GM06990 (cell line): ENCODE results near the gene KLK15.
A peak's percentile ranks its signal among the peaks of the same experiment; 100 is the strongest.

ENCODE experiments used
- DNase-seq: peaks from one replicate; pipeline ENCODE4 v3.0.0-alpha.2; 2011; ENCODE audit not compliant: insufficient read length; ENCODE audit errors: extremely low read depth
- H3K27me3 ChIP-seq: replicated peaks from 2 replicates; pipeline ENCODE4 v1.6.0; 2011; ENCODE audit warnings: low read length; ENCODE audit not compliant: control insufficient read depth, insufficient read depth
- H3K36me3 ChIP-seq: 2 replicates; pipeline ENCODE4 v1.5.1; 2011; ENCODE audit warnings: low read length; ENCODE audit not compliant: control insufficient read depth, insufficient read depth
- H3K4me3 ChIP-seq: replicated peaks from 2 replicates; pipeline ENCODE4 v1.5.1; 2011; ENCODE audit warnings: low read depth, mild to moderate bottlenecking, control low read depth, low read length
- CTCF ChIP-seq: IDR thresholded peaks from 2 replicates; pipeline ENCODE4 v1.5.1; 2011; ENCODE audit warnings: low read length, control low read depth, mild to moderate bottlenecking, inconsistent platforms; ENCODE audit not compliant: insufficient read depth, poor library complexity, severe bottlenecking

Gene KLK15

DNA sequence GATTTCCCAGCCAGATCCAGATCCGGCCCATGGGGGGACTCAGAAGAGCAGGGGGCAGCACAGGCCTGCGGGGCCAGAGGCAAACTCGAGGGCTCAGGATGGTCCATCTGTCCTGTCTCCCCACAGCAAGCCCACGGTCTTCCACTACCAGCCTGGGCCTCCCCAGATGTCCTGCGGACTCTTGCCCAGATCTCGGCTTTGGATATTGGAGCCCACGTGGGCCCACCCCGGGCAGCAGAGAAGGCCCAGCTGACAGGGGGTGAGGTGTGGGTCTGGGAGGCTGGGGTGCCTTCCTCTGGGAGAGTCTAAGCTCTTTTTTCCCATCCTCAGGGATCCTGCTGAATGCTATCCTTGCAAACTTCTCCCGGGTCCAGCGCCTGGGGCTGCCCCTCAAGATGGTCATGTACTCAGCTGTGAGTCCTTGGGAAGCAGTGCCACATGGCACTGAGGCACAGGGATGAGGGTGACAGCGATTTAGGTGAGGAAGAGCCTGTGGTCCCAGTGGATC lies 39.8 kb downstream of the KLK15 start:
- peak; percentile 46 for DNase-seq
- no peak overlapping the region for H3K4me3 ChIP-seq
- no peaks in the 10 kb centered on the region for H3K27me3 ChIP-seq
- no peak for TF ChIP-seq CTCF
- H3K36me3 ChIP-seq = peaks cover 21% of the 10 kb centered on the region

DNA sequence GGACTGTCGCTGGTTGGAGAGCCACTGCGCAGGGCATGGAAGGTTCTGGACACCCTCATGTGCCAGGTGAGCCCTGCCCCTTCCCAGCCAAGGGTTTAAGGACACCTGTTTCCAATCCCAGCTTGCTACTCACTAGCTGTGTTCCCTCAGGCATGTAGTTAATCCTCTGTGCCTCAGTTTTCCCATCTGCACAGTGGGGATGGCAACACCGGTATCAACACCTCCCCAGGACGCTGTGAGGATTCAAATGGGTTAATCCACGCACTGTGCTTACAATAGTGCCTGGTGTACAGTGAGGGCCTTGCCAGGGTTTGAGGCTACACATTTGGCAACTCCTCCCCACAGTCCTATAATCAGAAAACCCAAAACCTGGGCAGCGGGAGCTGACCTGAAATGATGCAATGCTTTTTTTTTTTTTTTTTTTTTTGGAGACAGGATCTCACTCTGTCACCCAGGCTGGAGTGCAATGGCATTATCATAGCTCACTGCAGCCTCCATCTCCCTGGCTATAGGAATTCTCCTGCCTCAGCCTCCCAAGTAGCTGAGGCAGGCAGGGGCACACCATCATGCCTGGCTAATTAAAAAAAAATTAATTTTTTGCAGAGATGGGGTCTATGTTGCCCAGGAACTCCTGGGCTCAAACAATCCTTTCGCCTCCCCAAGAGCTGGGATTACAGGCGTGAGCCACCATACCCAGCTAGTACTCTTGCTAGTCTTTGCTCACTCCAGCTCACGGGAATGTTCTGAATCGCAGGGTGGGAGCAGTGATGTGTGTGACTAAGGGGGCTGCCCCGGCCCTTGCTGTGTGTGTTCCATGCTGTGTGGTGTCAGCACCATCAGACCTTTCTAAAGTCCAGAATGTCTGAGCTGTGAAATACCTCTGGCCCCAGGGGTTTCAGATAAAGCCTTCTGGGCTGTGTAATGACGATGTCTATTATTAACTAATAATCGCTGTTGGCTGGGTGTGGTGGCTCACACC lies 40.8 kb downstream of the KLK15 start:
- peaks cover 10% of the 10 kb centered on the region for H3K36me3 ChIP-seq
- no peak for TF ChIP-seq CTCF
- H3K4me3 ChIP-seq = no peak overlapping the region
- no peaks in the 10 kb centered on the region for H3K27me3 ChIP-seq
- DNase-seq = no peak

DNA sequence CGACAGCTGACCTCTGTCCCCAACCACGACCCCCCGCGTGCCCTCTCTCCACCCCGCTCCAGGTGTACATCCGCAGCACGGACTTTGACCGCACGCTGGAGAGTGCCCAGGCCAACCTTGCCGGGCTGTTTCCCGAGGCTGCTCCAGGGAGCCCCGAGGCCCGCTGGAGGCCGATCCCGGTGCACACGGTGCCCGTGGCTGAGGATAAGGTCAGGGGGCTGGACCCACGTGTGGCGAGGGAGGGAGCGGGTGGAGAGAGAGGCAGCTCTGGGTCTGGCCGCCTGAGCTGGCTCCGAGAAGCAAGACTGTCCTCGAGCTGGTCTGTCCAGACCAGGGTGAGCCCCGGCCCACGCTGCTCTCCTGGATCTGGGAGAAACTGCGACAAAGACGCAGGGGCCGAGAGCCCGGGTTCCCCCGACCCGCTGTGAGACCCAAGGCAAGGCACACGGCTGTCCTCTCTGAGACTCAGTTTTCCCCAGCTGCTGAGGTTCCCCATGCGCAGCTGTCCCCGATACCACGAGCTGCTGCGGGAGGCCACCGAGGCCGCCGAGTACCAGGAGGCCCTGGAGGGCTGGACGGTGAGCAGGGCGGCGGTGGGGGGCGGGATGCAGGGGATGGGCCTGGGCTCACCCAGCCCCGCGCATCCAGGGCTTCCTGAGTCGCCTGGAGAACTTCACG lies 41.6 kb downstream of the KLK15 start:
- Histone ChIP-seq H3K36me3 (peaks cover 5% of the 10 kb centered on the region), H3K4me3 (no peak overlapping the region), H3K27me3 (no peaks in the 10 kb centered on the region)
- DNase-seq = peak; percentile 31
- TF ChIP-seq CTCF = no peak

DNA sequence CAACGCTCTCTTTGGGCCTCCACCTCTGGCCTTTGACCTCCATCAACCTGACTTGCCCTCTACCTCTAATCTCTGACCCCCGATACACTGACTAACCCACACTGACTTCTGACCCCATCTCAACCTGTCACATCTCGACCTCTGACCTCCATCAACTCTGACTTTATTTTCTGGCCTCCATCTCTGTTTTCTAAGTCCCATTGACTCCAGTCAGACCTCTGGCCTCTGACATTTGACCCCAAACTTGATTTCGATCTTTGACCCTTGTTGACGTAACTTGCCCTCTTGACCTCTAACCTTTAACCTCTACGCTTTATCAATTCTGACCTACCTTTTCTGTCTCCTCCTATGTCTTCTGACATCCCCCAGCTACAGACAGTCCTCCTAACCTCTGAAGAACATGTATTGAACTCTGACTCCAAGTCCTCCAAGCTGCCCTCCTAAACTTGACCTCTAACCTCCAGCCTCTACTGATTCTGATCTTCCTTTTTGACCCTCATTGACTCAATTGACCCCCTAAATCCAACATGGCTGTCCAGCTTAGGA lies 42.4 kb downstream of the KLK15 start:
- Histone ChIP-seq H3K4me3 (no peak overlapping the region), H3K36me3 (peaks cover 5% of the 10 kb centered on the region), H3K27me3 (no peaks in the 10 kb centered on the region)
- no peak for TF ChIP-seq CTCF
- DNase-seq = no peak

DNA sequence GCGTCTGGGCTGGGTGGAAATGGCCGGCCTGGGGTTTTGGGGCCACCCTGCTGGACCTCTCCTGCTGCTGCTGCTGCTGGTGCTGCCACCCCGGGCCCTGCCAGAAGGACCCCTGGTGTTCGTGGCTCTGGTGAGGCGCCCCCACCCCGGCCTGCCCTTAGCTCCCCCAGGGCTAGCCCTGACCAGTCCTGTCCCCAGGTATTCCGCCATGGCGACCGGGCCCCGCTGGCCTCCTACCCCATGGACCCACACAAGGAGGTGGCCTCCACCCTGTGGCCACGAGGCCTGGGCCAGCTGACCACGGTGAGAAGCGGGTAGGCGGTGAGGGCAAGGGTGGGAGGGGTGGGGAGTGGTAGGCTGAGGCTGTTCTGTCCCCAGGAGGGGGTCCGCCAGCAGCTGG lies 43.0 kb downstream of the KLK15 start, which contains the start of gene ACP4:
Gene ACP4, plus strand, starts transcription at position 20 of the 400 bp plus-strand sequence. Its CDS starts 0 bp downstream, at position 20.
- no peak within 1 kb of the TSS for H3K4me3 ChIP-seq
- peaks cover 1% of the 10 kb centered on the region; the same call in 1 of the 2 replicates for H3K36me3 ChIP-seq
- no peaks in the 10 kb centered on the region for H3K27me3 ChIP-seq
- no peak for DNase-seq
- TF ChIP-seq CTCF = no peak
